Measurements from ENCODE around the gene EHF.

EHF gene

GRCh38 chr11:34643311-34643710 is 22.4 kb downstream of the EHF start:
- POLR2A ChIA-PET (ENCODE audit: low non-redundant PET), result no interaction called here
- no peak for DNase-seq (ENCODE audit: low spot score)
- CTCF ChIA-PET, result interaction anchor here (0.6 kb wide), 1 partner anchor 249 kb away, joined by 3 read pairs; no protein-coding TSS in a partner anchor
- no peak for TF ChIP-seq CTCF (conservative IDR thresholded peaks at IDR 0.05; ENCODE audit: low read depth)
- no peak overlapping the region for H3K27ac ChIP-seq

GRCh38 chr11:34643846-34644245 is 23.0 kb downstream of the EHF start:
- DNase-seq (ENCODE audit: low spot score), result no peak
- no peak overlapping the region for H3K27ac ChIP-seq
- POLR2A ChIA-PET (ENCODE audit: low non-redundant PET), result no interaction called here
- CTCF ChIA-PET, result interaction anchor here (0.7 kb wide), 1 partner anchor 195 kb away, joined by 3 read pairs; no protein-coding TSS in a partner anchor
- TF ChIP-seq CTCF (conservative IDR thresholded peaks at IDR 0.05; ENCODE audit: low read depth), result no peak

GRCh38 chr11:34644669-34645406 is 23.9 kb downstream of the EHF start:
- H3K27ac ChIP-seq, result peak overlapping the region; percentile 56; the same call in 1 of the 2 replicates
- ChIA-PET CTCF (interaction anchor here (0.9 kb wide), 1 partner anchor 43 kb away, joined by 3 read pairs; no protein-coding TSS in a partner anchor), POLR2A (ENCODE audit: low non-redundant PET) (no interaction called here)
- DNase-seq (ENCODE audit: low spot score), result peak; percentile 49
- TF ChIP-seq CTCF (conservative IDR thresholded peaks at IDR 0.05; ENCODE audit: low read depth), result no peak

- peak overlapping the region; percentile 5; the same call in 1 of the 2 replicates for H3K27ac ChIP-seq
- no peak for TF ChIP-seq CTCF (conservative IDR thresholded peaks at IDR 0.05; ENCODE audit: low read depth)
- CTCF ChIA-PET, result interaction anchor here (0.5 to 0.7 kb wide), 4 partner anchors 39 to 279 kb away, joined by 3 to 4 read pairs (median 4); no protein-coding TSS in a partner anchor
- POLR2A ChIA-PET (ENCODE audit: low non-redundant PET), result no interaction called here
- DNase-seq (ENCODE audit: low spot score), result no peak
These were observed 25.5 kb downstream of the EHF start for GRCh38 chr11:34646431-34646830.

GRCh38 chr11:34647131-34647530 is 26.2 kb downstream of the EHF start:
- no peak for DNase-seq (ENCODE audit: low spot score)
- no peak for TF ChIP-seq CTCF (conservative IDR thresholded peaks at IDR 0.05; ENCODE audit: low read depth)
- ChIA-PET CTCF (interaction anchor here (0.5 to 0.6 kb wide), 2 partner anchors 38 to 278 kb away, joined by 3 to 4 read pairs; no protein-coding TSS in a partner anchor), POLR2A (ENCODE audit: low non-redundant PET) (no interaction called here)
- H3K27ac ChIP-seq, result no peak overlapping the region

- ChIA-PET CTCF (no interaction called here), POLR2A (ENCODE audit: low non-redundant PET) (no interaction called here)
- DNase-seq (ENCODE audit: low spot score), result no peak
- TF ChIP-seq CTCF (conservative IDR thresholded peaks at IDR 0.05; ENCODE audit: low read depth), result no peak
- 0 out of 2 replicates have a peak overlapping the region, but pooled peaks have one; percentile 29 for H3K27ac ChIP-seq
These were observed 26.6 kb downstream of the EHF start for GRCh38 chr11:34647532-34647931.
